Measurements from ENCODE around the gene RAP1GAP2. TPM values are rescaled to one million over a fixed set of nuclear protein-coding genes. Genes with fewer than 3 reads are reported as not detected.
A peak's percentile ranks its signal among the peaks of the same experiment; 100 is the strongest.
"Not testable (repeated sequence)": the region's sequence is repeated elsewhere in the genome, so short reads cannot be mapped to it uniquely, and the experiment has no call there.

RAP1GAP2 gene
- total and polyA plus RNA-seq, 8 donors, result 11.8 to 92.4 (median 31.0) TPM

GRCh38 chr17:2815781-2816185 lies 19.5 kb downstream of the RAP1GAP2 start:
- intact Hi-C loops (cut with DNase I; ENCODE audit: low total_unique reads), result no loop called here
- Histone ChIP-seq H3K4me1 (peaks cover 0 to 24% (median 8%) of the 10 kb centered on the region in 4 donors), H3K27me3 (peaks cover 0 to 19% (median 0%) of the 10 kb centered on the region in 3 donors), H3K9me3 (no peaks in the 10 kb centered on the region), H3K36me3 (no peaks in the 10 kb centered on the region), H3K27ac (no peak overlapping the region), H3K4me3 (no peak overlapping the region)
- 20 to 60% (median 39%) methylated on average over 17 of the region's 17 CpGs for WGBS, 5 donors
- TF ChIP-seq EP300 (IDR thresholded peaks at IDR 0.05) (no peak), POLR2A (IDR thresholded peaks at IDR 0.05) (no peak), POLR2AphosphoS5 (IDR thresholded peaks at IDR 0.05) (peak in 1 of 3 donors; percentile 27), CTCF (IDR thresholded peaks at IDR 0.05) (no peak)
- DNase-seq, result peak; percentile 44 to 78

DNA sequence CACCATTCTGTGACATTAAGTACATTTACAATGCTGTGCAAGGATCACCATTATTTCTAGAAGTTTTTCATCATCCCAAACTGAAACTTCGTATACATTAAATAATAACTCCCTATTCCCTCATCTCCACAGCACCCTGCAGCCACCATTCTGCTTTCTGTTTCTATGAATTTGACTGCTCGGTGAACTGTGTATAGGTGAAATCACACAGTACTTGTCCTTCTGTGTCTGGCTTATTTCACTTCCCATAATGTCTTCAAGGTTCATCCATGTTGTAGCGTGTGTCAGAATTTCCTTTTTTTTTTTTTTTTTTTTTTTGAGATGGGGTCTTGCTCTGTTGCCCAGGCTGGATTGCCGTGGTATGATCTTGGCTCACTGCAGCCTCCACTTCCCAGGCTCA lies 20.4 kb downstream of the RAP1GAP2 start:
- H3K27me3 ChIP-seq, result peaks cover 0 to 19% (median 0%) of the 10 kb centered on the region in 3 donors
- intact Hi-C loops (cut with DNase I; ENCODE audit: low total_unique reads), result no loop called here
- H3K27ac ChIP-seq, result no peak overlapping the region
- H3K9me3 ChIP-seq, result no peaks in the 10 kb centered on the region
- H3K4me1 ChIP-seq, result peaks cover 0 to 24% (median 8%) of the 10 kb centered on the region in 4 donors
- no peaks in the 10 kb centered on the region for H3K36me3 ChIP-seq
- no peak for DNase-seq
- no peak overlapping the region for H3K4me3 ChIP-seq
- TF ChIP-seq CTCF (IDR thresholded peaks at IDR 0.05) (no peak), POLR2A (IDR thresholded peaks at IDR 0.05) (no peak), POLR2AphosphoS5 (IDR thresholded peaks at IDR 0.05) (no peak)
- WGBS, 5 donors, result 93% methylated on average over 4 of the region's 4 CpGs; no CpG with 5 or more reads in 4 of the 5 donors

GRCh38 chr17:2819294-2819693 lies 23.1 kb downstream of the RAP1GAP2 start:
- H3K36me3 ChIP-seq; intact Hi-C loops (cut with DNase I; ENCODE audit: low total_unique reads); DNase-seq; H3K9me3 ChIP-seq; H3K27ac ChIP-seq; H3K4me3 ChIP-seq: not testable (repeated sequence)
- Histone ChIP-seq H3K4me1 (peaks cover 0 to 20% (median 8%) of the 10 kb centered on the region in 4 donors), H3K27me3 (peaks cover 0 to 33% (median 0%) of the 10 kb centered on the region in 3 donors)
- 83 to 98% (median 94%) methylated on average over 5 of the region's 5 CpGs for WGBS, 5 donors

DNA sequence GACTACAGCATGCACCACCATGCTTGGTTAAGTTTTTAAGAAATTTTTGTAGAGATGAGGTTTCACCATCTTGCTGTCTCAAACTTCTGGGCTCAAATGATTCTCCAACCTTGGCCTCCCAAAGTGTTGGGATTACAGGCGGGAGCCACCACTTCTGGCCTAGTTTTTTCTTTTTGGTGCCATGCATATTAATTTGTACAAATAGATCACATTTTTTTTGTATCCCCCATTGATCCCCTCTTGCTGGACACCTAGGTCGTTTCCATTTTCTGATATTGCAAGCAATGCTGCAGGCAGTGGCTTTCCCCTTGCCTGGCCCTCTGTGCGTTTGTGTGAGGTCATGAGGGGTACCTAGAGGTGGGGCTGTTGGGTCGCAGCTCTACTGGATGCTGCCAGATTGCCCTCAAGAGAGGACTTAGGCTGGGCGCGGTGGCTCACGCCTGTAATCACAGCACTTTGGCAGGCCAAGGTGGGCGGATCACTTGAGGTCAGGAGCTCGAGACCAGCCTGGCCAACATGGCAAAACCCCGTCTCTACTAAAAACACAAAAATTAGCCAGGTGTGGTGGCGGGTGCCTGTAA lies 23.8 kb downstream of the RAP1GAP2 start:
- Histone ChIP-seq H3K4me3 (no peak overlapping the region), H3K4me1 (peaks cover 0 to 12% (median 7%) of the 10 kb centered on the region in 4 donors), H3K27ac (no peak overlapping the region), H3K9me3 (no peaks in the 10 kb centered on the region), H3K27me3 (peaks cover 0 to 29% (median 0%) of the 10 kb centered on the region in 3 donors), H3K36me3 (no peaks in the 10 kb centered on the region)
- WGBS, 5 donors, result 70 to 77% (median 76%) methylated on average over 11 of the region's 11 CpGs
- TF ChIP-seq POLR2A (IDR thresholded peaks at IDR 0.05) (no peak), EP300 (IDR thresholded peaks at IDR 0.05) (no peak), POLR2AphosphoS5 (IDR thresholded peaks at IDR 0.05) (no peak), CTCF (IDR thresholded peaks at IDR 0.05) (no peak)
- DNase-seq, result no peak
- intact Hi-C loops (cut with DNase I; ENCODE audit: low total_unique reads), result no loop called here

DNA sequence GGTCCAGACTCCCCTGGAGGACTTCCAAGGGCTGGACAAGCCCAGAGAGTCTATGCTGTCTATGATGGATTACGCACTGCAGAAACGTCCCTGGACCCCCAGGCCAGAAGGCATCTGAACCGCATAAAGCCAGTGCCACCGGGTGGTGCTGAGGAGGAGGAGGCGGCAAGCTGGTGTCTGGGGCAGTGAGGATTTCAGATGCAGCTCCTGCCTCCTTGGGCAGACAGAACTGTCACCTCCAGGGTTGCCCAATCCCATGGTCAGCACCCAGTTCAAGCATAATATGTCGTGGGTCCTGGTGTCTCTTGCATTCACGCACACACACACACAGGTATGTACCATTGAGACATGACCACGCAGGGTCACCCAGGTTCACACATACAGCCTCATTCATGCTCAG lies 25.6 kb downstream of the RAP1GAP2 start:
- H3K4me1 ChIP-seq, result no peaks in the 10 kb centered on the region
- DNase-seq, result no peak
- 74 to 84% (median 81%) methylated on average over 5 to 8 of the region's 8 CpGs for WGBS, 5 donors
- intact Hi-C loops (cut with DNase I; ENCODE audit: low total_unique reads), result no loop called here
- TF ChIP-seq CTCF (IDR thresholded peaks at IDR 0.05) (no peak), POLR2A (IDR thresholded peaks at IDR 0.05) (no peak), EP300 (IDR thresholded peaks at IDR 0.05) (no peak), POLR2AphosphoS5 (IDR thresholded peaks at IDR 0.05) (no peak)
- peaks cover 0 to 19% (median 0%) of the 10 kb centered on the region in 3 donors for H3K27me3 ChIP-seq
- no peaks in the 10 kb centered on the region for H3K9me3 ChIP-seq
- no peak overlapping the region for H3K4me3 ChIP-seq
- no peaks in the 10 kb centered on the region for H3K36me3 ChIP-seq
- H3K27ac ChIP-seq, result no peak overlapping the region
